ENCODE data around the gene KCNK5. TPM values are rescaled to one million over a fixed set of nuclear protein-coding genes. Genes with fewer than 3 reads are reported as not detected.

Gene KCNK5
- total RNA-seq, 2 donors from 2014 or later, result 26.9 to 39.6 TPM

- Histone ChIP-seq H3K36me3 (no peaks in the 10 kb centered on the region), H3K4me1 (peaks cover 12% of the 10 kb centered on the region), H3K4me3 (no peak overlapping the region), H3K27me3 (no peaks in the 10 kb centered on the region), H3K27ac (peak overlapping the region; percentile 27), H3K9ac (ENCODE audit: low read depth in 2 of 2, low read length in 2 of 2) (peak overlapping the region in 1 of 2 donors; percentile 68), H3K9me3 (no peaks in the 10 kb centered on the region)
- DNase-seq, result peak; percentile 83
- TF ChIP-seq CTCF (IDR thresholded peaks at IDR 0.05), result no peak
- intact Hi-C loops (cut with DNase I), result no loop called here
These were observed 12.0 kb downstream of the KCNK5 start for GRCh38 chr6:39217177-39217864.

GRCh38 chr6:39215640-39216158, 13.6 kb downstream of the KCNK5 start:
- DNase-seq, result peak; percentile 69
- H3K4me1 ChIP-seq, result peaks cover 12% of the 10 kb centered on the region
- H3K9ac ChIP-seq (ENCODE audit: low read depth in 2 of 2, low read length in 2 of 2), result peak overlapping the region in 1 of 2 donors; percentile 56
- no peaks in the 10 kb centered on the region for H3K27me3 ChIP-seq
- H3K4me3 ChIP-seq, result no peak overlapping the region
- H3K9me3 ChIP-seq, result no peaks in the 10 kb centered on the region
- no peaks in the 10 kb centered on the region for H3K36me3 ChIP-seq
- TF ChIP-seq CTCF (IDR thresholded peaks at IDR 0.05), result no peak
- no peak overlapping the region for H3K27ac ChIP-seq
- intact Hi-C loops (cut with DNase I), result no loop called here

- DNase-seq, result peak; percentile 81
- intact Hi-C loops (cut with DNase I), result no loop called here
- peaks cover 12% of the 10 kb centered on the region for H3K4me1 ChIP-seq
- no peak overlapping the region for H3K4me3 ChIP-seq
- H3K36me3 ChIP-seq, result no peaks in the 10 kb centered on the region
- TF ChIP-seq CTCF (IDR thresholded peaks at IDR 0.05), result no peak
- H3K9me3 ChIP-seq, result no peaks in the 10 kb centered on the region
- H3K27ac ChIP-seq, result no peak overlapping the region
- H3K27me3 ChIP-seq, result no peaks in the 10 kb centered on the region
- H3K9ac ChIP-seq (ENCODE audit: low read depth in 2 of 2, low read length in 2 of 2), result peak overlapping the region in 1 of 2 donors; percentile 56
These were observed 14.2 kb downstream of the KCNK5 start for GRCh38 chr6:39214846-39215639.

GRCh38 chr6:39214120-39214813, 15.0 kb downstream of the KCNK5 start:
- no peak for TF ChIP-seq CTCF (IDR thresholded peaks at IDR 0.05)
- Histone ChIP-seq H3K4me3 (no peak overlapping the region), H3K36me3 (no peaks in the 10 kb centered on the region), H3K9ac (ENCODE audit: low read depth in 2 of 2, low read length in 2 of 2) (peak overlapping the region in 1 of 2 donors; percentile 56), H3K27ac (no peak overlapping the region), H3K4me1 (peaks cover 18% of the 10 kb centered on the region), H3K27me3 (no peaks in the 10 kb centered on the region), H3K9me3 (no peaks in the 10 kb centered on the region)
- intact Hi-C loops (cut with DNase I), result no loop called here
- DNase-seq, result no peak

GRCh38 chr6:39213195-39213920, 15.9 kb downstream of the KCNK5 start:
- Histone ChIP-seq H3K36me3 (no peaks in the 10 kb centered on the region), H3K4me1 (peaks cover 18% of the 10 kb centered on the region)
- intact Hi-C loops (cut with DNase I), result no loop called here

More at GRCh38 chr6:39213195-39213920, 15.9 kb downstream of the KCNK5 start:
- no peak for TF ChIP-seq CTCF (IDR thresholded peaks at IDR 0.05)
- Histone ChIP-seq H3K27ac (no peak overlapping the region), H3K9ac (ENCODE audit: low read depth in 2 of 2, low read length in 2 of 2) (no peak overlapping the region), H3K4me3 (no peak overlapping the region), H3K27me3 (no peaks in the 10 kb centered on the region), H3K9me3 (no peaks in the 10 kb centered on the region)
- DNase-seq, result no peak
